Activated CD4-positive, alpha-beta T cell treated with anti-CD3 and anti-CD28 coated beads, Interleukin-2, amount 10 ng/mL, durations not matched to agents 24 days and 14 days (primary cell): ENCODE results near the gene LYZ. TPM values are rescaled to one million over a fixed set of nuclear protein-coding genes. Genes with fewer than 3 reads are reported as not detected.
"Not testable (repeated sequence)": the region's sequence is repeated elsewhere in the genome, so short reads cannot be mapped to it uniquely, and the experiment has no call there.

Experiments used
- DNase-seq: peaks from one replicate; pipeline ENCODE4 v3.0.0; 2022
- H3K27ac Mint-ChIP-seq: one replicate; pipeline ENCODE4 v1.8.0; 2022; ENCODE audit warnings: mild to moderate bottlenecking, mixed read lengths
- H3K27me3 Mint-ChIP-seq: one replicate; pipeline ENCODE4 v1.8.0; 2022; ENCODE audit warnings: mixed read lengths
- H3K36me3 Mint-ChIP-seq: one replicate; pipeline ENCODE4 v1.8.0; 2022; ENCODE audit warnings: low read depth, mild to moderate bottlenecking, mixed read lengths
- H3K4me1 Mint-ChIP-seq: one replicate; pipeline ENCODE4 v1.8.0; 2021; ENCODE audit warnings: mixed read lengths
- H3K4me3 Mint-ChIP-seq: one replicate; pipeline ENCODE4 v1.8.0; 2022; ENCODE audit warnings: mild to moderate bottlenecking, moderate library complexity, mixed read lengths
- H3K9me3 Mint-ChIP-seq: one replicate; pipeline ENCODE4 v1.8.0; 2021; ENCODE audit warnings: mixed read lengths
- intact Hi-C: fragments of 100-400 bp; cut with micrococcal nuclease; formaldehyde crosslinking; loops from one replicate; pipeline ENCODE4 v1.15.1; 2023
- total RNA-seq: library from RNA; stranded (reverse); gene quantifications from 2 replicates; pipeline ENCODE4 v1.2.3, GENCODE V29; 2022

LYZ gene
- not detected in 2 replicates for total RNA-seq

- no peaks in the 10 kb centered on the region for H3K36me3 Mint-ChIP-seq
- intact Hi-C loops, result no loop called here
- DNase-seq, result no peak
- no peak within 1 kb of the TSS for H3K27ac Mint-ChIP-seq
- H3K4me1 Mint-ChIP-seq, result no peaks in the 10 kb centered on the region
- H3K27me3 Mint-ChIP-seq, result peaks cover 12% of the 10 kb centered on the region
- H3K4me3 Mint-ChIP-seq, result no peak within 1 kb of the TSS
- H3K9me3 Mint-ChIP-seq, result no peaks in the 10 kb centered on the region
Measured at GRCh38 chr12:69348162-69348938, at the start of gene LYZ. TSS of gene LYZ (plus strand) at chr12:69348381. CDS start at chr12:69348409, 28 bp downstream.

GRCh38 chr12:69298947-69299346 is 49.2 kb upstream of the LYZ start:
- Mint-ChIP-seq H3K9me3 (no peaks in the 10 kb centered on the region), H3K27me3 (peaks cover 16% of the 10 kb centered on the region), H3K27ac (no peak overlapping the region), H3K4me3 (no peak overlapping the region), H3K4me1 (no peaks in the 10 kb centered on the region), H3K36me3 (no peaks in the 10 kb centered on the region)
- intact Hi-C loops, result no loop called here
- DNase-seq, result no peak

GRCh38 chr12:69304284-69304683 is 43.9 kb upstream of the LYZ start:
- Mint-ChIP-seq H3K9me3 (peaks cover 14% of the 10 kb centered on the region), H3K27ac (no peak overlapping the region), H3K36me3 (no peaks in the 10 kb centered on the region), H3K4me3 (no peak overlapping the region), H3K4me1 (no peaks in the 10 kb centered on the region), H3K27me3 (peaks cover 13% of the 10 kb centered on the region)
- DNase-seq, result no peak
- intact Hi-C loops, result no loop called here

- Mint-ChIP-seq H3K4me1 (no peaks in the 10 kb centered on the region), H3K27me3 (peaks cover 3% of the 10 kb centered on the region), H3K36me3 (no peaks in the 10 kb centered on the region), H3K27ac (no peak overlapping the region), H3K9me3 (peaks cover 12% of the 10 kb centered on the region), H3K4me3 (no peak overlapping the region)
- no peak for DNase-seq
- intact Hi-C loops, result no loop called here
Measured at GRCh38 chr12:69309461-69309860, 38.7 kb upstream of the LYZ start.

- peaks cover 11% of the 10 kb centered on the region for H3K9me3 Mint-ChIP-seq
- no peak for DNase-seq
- intact Hi-C loops, result no loop called here
- H3K4me3 Mint-ChIP-seq, result no peak overlapping the region
- no peak overlapping the region for H3K27ac Mint-ChIP-seq
- peaks cover 4% of the 10 kb centered on the region for H3K27me3 Mint-ChIP-seq
- H3K4me1 Mint-ChIP-seq, result no peaks in the 10 kb centered on the region
- H3K36me3 Mint-ChIP-seq, result no peaks in the 10 kb centered on the region
Measured at GRCh38 chr12:69313209-69313608, 35.0 kb upstream of the LYZ start.

- H3K27me3 Mint-ChIP-seq, result peaks cover 14% of the 10 kb centered on the region
- H3K36me3 Mint-ChIP-seq, H3K4me3 Mint-ChIP-seq, H3K27ac Mint-ChIP-seq, H3K4me1 Mint-ChIP-seq, intact Hi-C loops, DNase-seq: not testable (repeated sequence)
- peaks cover 31% of the 10 kb centered on the region for H3K9me3 Mint-ChIP-seq
Measured at GRCh38 chr12:69316784-69317183, 31.4 kb upstream of the LYZ start.

GRCh38 chr12:69317233-69317632 is 30.9 kb upstream of the LYZ start:
- H3K9me3 Mint-ChIP-seq, result peaks cover 31% of the 10 kb centered on the region
- intact Hi-C loops, result not testable (repeated sequence)
- H3K27me3 Mint-ChIP-seq, result peaks cover 14% of the 10 kb centered on the region

GRCh38 chr12:69318225-69318624 is 30.0 kb upstream of the LYZ start:
- no peak for DNase-seq
- Mint-ChIP-seq H3K4me3 (no peak overlapping the region), H3K27me3 (peaks cover 14% of the 10 kb centered on the region), H3K9me3 (peaks cover 31% of the 10 kb centered on the region), H3K4me1 (no peaks in the 10 kb centered on the region), H3K36me3 (peaks cover 1% of the 10 kb centered on the region), H3K27ac (no peak overlapping the region)
- intact Hi-C loops, result no loop called here

More at GRCh38 chr12:69317233-69317632, 30.9 kb upstream of the LYZ start:
- not testable (repeated sequence) for H3K36me3 Mint-ChIP-seq, H3K27ac Mint-ChIP-seq, H3K4me1 Mint-ChIP-seq, H3K4me3 Mint-ChIP-seq, DNase-seq

- H3K36me3 Mint-ChIP-seq, result peaks cover 1% of the 10 kb centered on the region
- DNase-seq, result no peak
- intact Hi-C loops, result no loop called here
- peaks cover 4% of the 10 kb centered on the region for H3K4me1 Mint-ChIP-seq
- H3K27me3 Mint-ChIP-seq, result peaks cover 13% of the 10 kb centered on the region
- no peak overlapping the region for H3K4me3 Mint-ChIP-seq
- no peak overlapping the region for H3K27ac Mint-ChIP-seq
- peaks cover 29% of the 10 kb centered on the region for H3K9me3 Mint-ChIP-seq
Measured at GRCh38 chr12:69321351-69321750, 26.8 kb upstream of the LYZ start.

GRCh38 chr12:69324797-69325466 is 23.2 kb upstream of the LYZ start:
- DNase-seq, result no peak
- H3K36me3 Mint-ChIP-seq, result no peaks in the 10 kb centered on the region
- peaks cover 11% of the 10 kb centered on the region for H3K9me3 Mint-ChIP-seq
- peaks cover 9% of the 10 kb centered on the region for H3K4me1 Mint-ChIP-seq
- no peak overlapping the region for H3K27ac Mint-ChIP-seq
- intact Hi-C loops, result no loop called here
- peaks cover 18% of the 10 kb centered on the region for H3K27me3 Mint-ChIP-seq
- no peak overlapping the region for H3K4me3 Mint-ChIP-seq

- H3K36me3 Mint-ChIP-seq, result no peaks in the 10 kb centered on the region
- H3K4me1 Mint-ChIP-seq, result peaks cover 17% of the 10 kb centered on the region
- no peak overlapping the region for H3K4me3 Mint-ChIP-seq
- peaks cover 15% of the 10 kb centered on the region for H3K27me3 Mint-ChIP-seq
- no peak overlapping the region for H3K27ac Mint-ChIP-seq
- no peak for DNase-seq
- no peaks in the 10 kb centered on the region for H3K9me3 Mint-ChIP-seq
- intact Hi-C loops, result no loop called here
Measured at GRCh38 chr12:69328426-69328825, 19.8 kb upstream of the LYZ start.

- Mint-ChIP-seq H3K4me1 (peaks cover 21% of the 10 kb centered on the region), H3K9me3 (no peaks in the 10 kb centered on the region), H3K36me3 (no peaks in the 10 kb centered on the region), H3K27me3 (peaks cover 17% of the 10 kb centered on the region), H3K27ac (peak overlapping the region; percentile 88), H3K4me3 (peak overlapping the region; percentile 73)
- peak; percentile 64 for DNase-seq
- intact Hi-C loops, result no loop called here
Measured at GRCh38 chr12:69329669-69330428, 18.3 kb upstream of the LYZ start.

- intact Hi-C loops, result no loop called here
Measured at GRCh38 chr12:69330475-69331473, 17.4 kb upstream of the LYZ start.

More at GRCh38 chr12:69330475-69331473, 17.4 kb upstream of the LYZ start:
- DNase-seq, result peak; percentile 82
- H3K4me1 Mint-ChIP-seq, result peaks cover 20% of the 10 kb centered on the region
- peak overlapping the region; percentile 73 for H3K4me3 Mint-ChIP-seq
- H3K27ac Mint-ChIP-seq, result peak overlapping the region; percentile 88
- peaks cover 17% of the 10 kb centered on the region for H3K27me3 Mint-ChIP-seq
- no peaks in the 10 kb centered on the region for H3K9me3 Mint-ChIP-seq
- H3K36me3 Mint-ChIP-seq, result no peaks in the 10 kb centered on the region
